ENCODE measurements around the gene SYTL5.

- no peak for TF ChIP-seq CTCF (conservative IDR thresholded peaks at IDR 0.05; ENCODE audit: low read depth in 2 of 2)
- no peak for TF ChIP-seq REST (IDR thresholded peaks at IDR 0.05; ENCODE audit: unreplicated experiment)
- TF ChIP-seq JUNB (IDR thresholded peaks at IDR 0.05; ENCODE audit: unreplicated experiment): no peak
- no peak for TF ChIP-seq POLR2AphosphoS5 (IDR thresholded peaks at IDR 0.05; ENCODE audit: low read depth)
- no peak for TF ChIP-seq CREB1 (CRISPR knock-in tag; IDR thresholded peaks at IDR 0.05; ENCODE audit: low read depth)
- TF ChIP-seq EZH2phosphoT487 (IDR thresholded peaks at IDR 0.05; ENCODE audit: unreplicated experiment): no peak
These were observed 12.3 kb upstream of the SYTL5 start for GRCh38 chrX:37993837-37994619.

Measured in GM23338 (cell line).